Hepatocyte (in vitro differentiated cells): Measurements from ENCODE around the gene ANAPC2.

ENCODE experiments used
- CTCF ChIP-seq: fragments of 200-600 bp; sonication (generic); IDR thresholded peaks from 2 replicates; pipeline ENCODE4 v1.5.1; 2016; ENCODE audit warnings: antibody characterized with exemption, mild to moderate bottlenecking; ENCODE audit not compliant: poor library complexity
- EZH2 ChIP-seq: fragments of 200-600 bp; sonication (generic); IDR thresholded peaks from 2 replicates; pipeline ENCODE4 v1.6.1; 2016; ENCODE audit warnings: antibody characterized with exemption, mild to moderate bottlenecking, borderline replicate concordance
- EZH2phosphoT487 ChIP-seq: fragments of 200-600 bp; sonication (generic); IDR thresholded peaks from one replicate; pipeline ENCODE4 v1.6.1; 2018; ENCODE audit warnings: antibody characterized with exemption, mild to moderate bottlenecking, low read depth, moderate library complexity; ENCODE audit not compliant: unreplicated experiment, severe bottlenecking

GRCh38 chr9:137178201-137178938, 10.0 kb downstream of the ANAPC2 start:
- TF ChIP-seq CTCF (no peak), EZH2 (no peak), EZH2phosphoT487 (no peak)
